Mesenteric fat pad (tissue), 1 donor: ENCODE results near the gene TOR1AIP1. TPM values are rescaled to one million over a fixed set of nuclear protein-coding genes. Genes with fewer than 3 reads are reported as not detected.
A peak's percentile ranks its signal among the peaks of the same experiment; 100 is the strongest.
"Not testable (repeated sequence)": the region's sequence is repeated elsewhere in the genome, so short reads cannot be mapped to it uniquely, and the experiment has no call there.

ENCODE experiments used
- DNase-seq: peaks from one replicate; pipeline ENCODE4 v3.0.0-alpha.2; 2020; ENCODE audit warnings: low spot score
- total RNA-seq: library from RNA; stranded (reverse); fragmentation: NEBNext Ultra II Directional; extraction: Animal tissue kit (Norgen Biotek cat#: 25700); gene quantifications from one replicate; pipeline ENCODE4 v1.2.1, GENCODE V29; 2021
- donor health status: DM: yes; HTN: yes; CAD: no.

Gene TOR1AIP1
- total RNA-seq, 1 donor from 2014 or later: 42.6 TPM

GRCh38 chr1:179935909-179936496 is 53.9 kb downstream of the TOR1AIP1 start:
- DNase-seq: no peak

- no peak for DNase-seq
Measured at GRCh38 chr1:179937668-179938254, 55.7 kb downstream of the TOR1AIP1 start.

GRCh38 chr1:179938752-179939151 is 56.7 kb downstream of the TOR1AIP1 start:
- DNase-seq: no peak

- no peak for DNase-seq
Measured at GRCh38 chr1:179939941-179940340, 57.9 kb downstream of the TOR1AIP1 start.

DNA sequence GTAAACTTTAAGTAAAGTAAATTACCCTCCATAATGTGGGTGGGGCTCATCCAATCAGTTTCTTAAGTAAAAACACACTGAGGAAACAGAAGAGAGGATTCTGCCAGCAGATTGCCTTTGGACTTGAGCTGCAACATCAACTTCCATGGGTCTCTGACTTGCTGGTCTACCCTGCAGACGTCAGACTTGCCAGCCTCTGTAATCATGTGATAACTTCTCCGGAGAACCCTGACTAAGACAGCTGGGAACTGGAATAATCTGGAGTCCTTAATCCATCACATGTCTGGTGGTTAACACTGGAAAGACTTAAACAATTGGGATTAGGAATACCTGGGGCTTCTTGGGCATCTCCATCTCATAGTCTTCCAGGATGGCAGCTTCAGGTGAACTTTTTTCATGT is 59.4 kb downstream of the TOR1AIP1 start:
- DNase-seq: no peak

DNA sequence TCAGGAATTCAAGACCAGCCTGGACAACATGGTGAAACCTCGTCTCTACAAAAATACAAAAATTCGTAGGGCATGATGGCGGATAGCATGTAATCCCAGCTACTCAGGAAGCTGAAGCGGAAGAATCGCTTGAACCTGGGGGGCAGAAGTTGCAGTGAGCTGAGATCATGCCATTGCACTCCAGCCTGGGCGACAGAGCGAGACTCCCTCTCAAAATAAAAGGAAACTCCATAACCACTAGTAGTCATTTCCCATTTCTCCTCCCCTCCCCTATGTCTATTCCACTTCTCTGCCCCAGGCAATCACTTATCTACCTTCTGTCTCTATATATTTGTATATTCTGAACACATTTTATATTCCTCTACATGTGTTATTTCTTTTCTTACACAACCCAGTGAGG is 68.6 kb downstream of the TOR1AIP1 start:
- no peak for DNase-seq

GRCh38 chr1:179951383-179952144 is 69.5 kb downstream of the TOR1AIP1 start:
- DNase-seq: no peak

- no peak for DNase-seq
Measured at GRCh38 chr1:179952186-179952585, 70.1 kb downstream of the TOR1AIP1 start.

DNA sequence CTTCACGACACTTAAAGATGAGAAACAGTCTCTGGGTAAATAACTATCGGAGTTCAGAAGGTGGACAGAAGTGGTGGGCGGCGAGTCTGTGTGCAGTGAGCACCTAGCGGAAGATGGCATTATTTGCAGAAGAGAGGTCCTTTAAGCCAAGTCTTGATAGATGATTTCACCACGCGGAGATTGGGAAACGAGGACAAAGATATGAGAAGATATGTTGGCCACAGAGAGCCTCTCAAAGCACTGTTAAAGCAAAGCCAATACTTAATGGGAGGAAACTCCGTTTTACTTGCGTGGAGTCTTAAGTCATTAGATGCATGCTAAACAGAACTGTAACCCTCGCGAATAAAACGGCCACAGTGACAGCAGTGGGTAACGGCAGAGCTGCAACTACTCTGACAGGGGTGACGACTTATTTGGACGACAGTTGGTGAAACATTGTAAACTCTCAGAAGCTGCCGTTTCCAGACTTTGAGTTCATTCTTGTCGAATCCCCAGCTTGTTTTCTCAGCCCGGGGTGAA is 71.9 kb downstream of the TOR1AIP1 start:
- DNase-seq: no peak

GRCh38 chr1:179954493-179955286 is 72.6 kb downstream of the TOR1AIP1 start, which contains the start of gene CEP350:
TSS of gene CEP350 (plus strand) at chr1:179954810. CDS start at chr1:179986182, 31,372 bp downstream.
- peak; percentile 99 for DNase-seq

GRCh38 chr1:179955287-179955680 is 73.2 kb downstream of the TOR1AIP1 start:
- DNase-seq: no peak

- DNase-seq: no peak
Measured at GRCh38 chr1:179955731-179956130, 73.6 kb downstream of the TOR1AIP1 start.

DNA sequence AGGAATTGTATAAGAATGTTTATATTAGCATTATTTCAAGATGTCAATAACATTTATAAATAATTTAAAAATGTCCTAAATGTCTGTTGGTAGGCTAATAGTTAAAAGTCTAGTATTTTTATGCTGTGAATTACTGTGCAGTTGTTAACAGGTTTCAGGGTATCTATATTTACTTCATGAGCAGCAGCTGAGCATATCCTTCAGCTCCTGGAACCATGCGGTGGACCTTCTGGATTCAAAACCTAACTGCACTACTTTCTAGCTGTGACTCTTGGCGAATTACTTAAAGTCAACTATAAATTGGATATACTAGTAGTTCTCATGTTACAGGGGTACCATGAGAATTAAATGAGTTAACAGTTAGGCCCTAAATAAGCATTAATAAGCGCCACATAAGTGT is 76.3 kb downstream of the TOR1AIP1 start:
- DNase-seq: no peak

- not testable (repeated sequence) for DNase-seq
Measured at GRCh38 chr1:179962168-179962567, 80.1 kb downstream of the TOR1AIP1 start.

GRCh38 chr1:179966551-179966950 is 84.5 kb downstream of the TOR1AIP1 start:
- no peak for DNase-seq

DNA sequence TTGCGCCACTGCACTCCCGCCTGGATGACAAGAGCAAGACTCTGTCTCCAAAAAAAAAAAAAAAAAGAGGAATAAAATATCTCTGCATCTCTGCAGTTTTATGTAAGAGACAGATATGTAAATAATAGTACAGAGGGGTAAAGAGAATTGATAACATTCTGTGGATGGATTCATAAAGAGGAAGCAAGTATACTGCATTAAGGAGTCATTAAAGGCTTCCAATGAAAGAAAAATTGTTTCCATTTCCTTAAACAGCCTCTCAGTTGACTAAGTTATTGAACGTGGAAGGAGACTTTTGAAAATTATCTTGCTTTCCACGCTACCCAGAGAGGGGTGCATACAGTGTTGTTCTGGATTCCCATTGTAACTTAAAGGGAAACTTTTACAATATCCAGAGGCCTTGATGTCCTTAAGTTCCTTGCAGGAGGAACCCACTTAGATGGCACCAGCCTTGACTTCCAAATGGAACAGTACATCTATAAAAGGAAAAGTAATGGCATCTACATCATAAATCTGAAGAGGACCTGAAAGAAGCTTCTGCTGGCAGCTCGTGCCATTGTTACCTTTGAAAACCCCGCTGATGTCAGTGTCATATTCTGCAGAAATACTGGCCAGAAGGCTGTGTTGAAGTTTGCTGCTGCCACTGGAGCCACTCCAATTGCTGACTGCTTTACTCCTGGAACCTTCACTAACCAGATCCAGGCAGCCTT is 86.4 kb downstream of the TOR1AIP1 start:
- DNase-seq: no peak

- no peak for DNase-seq
Measured at GRCh38 chr1:179968994-179969919, 87.2 kb downstream of the TOR1AIP1 start.
